ENCODE data around the gene TMEM51.

DNA sequence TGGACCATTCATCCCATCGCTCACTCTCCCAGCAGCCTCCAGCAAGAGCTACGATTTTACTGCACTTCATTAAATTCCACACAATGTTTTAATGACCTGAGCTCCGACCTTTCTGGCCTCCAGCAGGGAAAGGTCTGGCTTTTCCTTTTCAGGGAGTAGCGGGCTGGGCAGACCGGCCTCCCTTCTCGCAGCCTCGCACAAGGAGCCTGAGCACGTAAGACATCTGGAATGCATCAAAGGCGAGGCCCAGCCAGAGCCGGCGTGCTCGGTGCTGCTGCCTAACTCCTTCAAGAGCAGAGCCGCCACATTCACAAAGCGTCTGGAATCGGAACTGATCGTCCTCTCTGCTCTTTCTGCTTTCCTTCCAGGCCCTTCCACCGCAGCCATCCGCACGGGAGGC, 61.0 kb downstream of the TMEM51 start:
- TF ChIP-seq POLR2AphosphoS5 (IDR thresholded peaks at IDR 0.05) (no peak), POLR2A (IDR thresholded peaks at IDR 0.05) (no peak), EP300 (IDR thresholded peaks at IDR 0.05) (no peak)
- TF ChIP-seq, protein P1, sequence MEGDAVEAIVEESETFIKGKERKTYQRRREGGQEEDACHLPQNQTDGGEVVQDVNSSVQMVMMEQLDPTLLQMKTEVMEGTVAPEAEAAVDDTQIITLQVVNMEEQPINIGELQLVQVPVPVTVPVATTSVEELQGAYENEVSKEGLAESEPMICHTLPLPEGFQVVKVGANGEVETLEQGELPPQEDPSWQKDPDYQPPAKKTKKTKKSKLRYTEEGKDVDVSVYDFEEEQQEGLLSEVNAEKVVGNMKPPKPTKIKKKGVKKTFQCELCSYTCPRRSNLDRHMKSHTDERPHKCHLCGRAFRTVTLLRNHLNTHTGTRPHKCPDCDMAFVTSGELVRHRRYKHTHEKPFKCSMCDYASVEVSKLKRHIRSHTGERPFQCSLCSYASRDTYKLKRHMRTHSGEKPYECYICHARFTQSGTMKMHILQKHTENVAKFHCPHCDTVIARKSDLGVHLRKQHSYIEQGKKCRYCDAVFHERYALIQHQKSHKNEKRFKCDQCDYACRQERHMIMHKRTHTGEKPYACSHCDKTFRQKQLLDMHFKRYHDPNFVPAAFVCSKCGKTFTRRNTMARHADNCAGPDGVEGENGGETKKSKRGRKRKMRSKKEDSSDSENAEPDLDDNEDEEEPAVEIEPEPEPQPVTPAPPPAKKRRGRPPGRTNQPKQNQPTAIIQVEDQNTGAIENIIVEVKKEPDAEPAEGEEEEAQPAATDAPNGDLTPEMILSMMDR (IDR thresholded peaks at IDR 0.05): no peak
